GM18502 (cell line): ENCODE results near the gene UPK2.
A peak's percentile ranks its signal among the peaks of the same experiment; 100 is the strongest.
"Not testable (repeated sequence)": the region's sequence is repeated elsewhere in the genome, so short reads cannot be mapped to it uniquely, and the experiment has no call there.

Source experiments
- ATAC-seq: cut with Tn5 transposase; IDR thresholded peaks from one replicate; pipeline ENCODE4 v1.9.1; 2021; ENCODE audit warnings: mild to moderate bottlenecking; ENCODE audit not compliant: unreplicated experiment, poor library complexity

Gene UPK2

GRCh38 chr11:118980191-118980881, 24.2 kb downstream of the UPK2 start:
- ATAC-seq: no peak

GRCh38 chr11:118984337-118984736, 28.2 kb downstream of the UPK2 start:
- not testable (repeated sequence) for ATAC-seq

GRCh38 chr11:118984825-118985224, 28.7 kb downstream of the UPK2 start:
- no peak for ATAC-seq

DNA sequence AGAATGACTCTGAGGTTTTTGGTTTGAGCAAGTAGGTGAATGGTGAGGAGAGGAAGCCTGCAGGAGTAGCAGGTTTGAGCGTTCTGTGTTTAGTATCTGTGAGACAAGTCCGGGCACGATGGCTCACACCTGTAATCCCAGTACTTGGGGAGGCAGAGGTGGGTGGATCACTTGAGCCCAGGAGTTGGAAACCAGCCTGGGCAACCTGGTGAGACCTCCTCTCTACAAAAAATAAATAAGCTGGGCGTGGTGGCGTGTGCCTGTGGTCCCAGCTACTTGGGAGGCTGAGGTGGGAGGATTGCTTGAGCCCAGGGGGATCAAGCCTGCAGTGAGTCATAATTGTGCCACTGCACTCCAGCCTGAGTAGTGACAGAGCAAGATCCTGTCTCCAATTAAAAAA, 32.2 kb downstream of the UPK2 start:
- no peak for ATAC-seq

GRCh38 chr11:118991486-118992038, 35.5 kb downstream of the UPK2 start:
- not testable (repeated sequence) for ATAC-seq

GRCh38 chr11:118996926-118997626, 41.0 kb downstream of the UPK2 start:
- ATAC-seq: peak; percentile 38

GRCh38 chr11:118997627-118998387, 41.7 kb downstream of the UPK2 start, which contains the start of gene CENATAC:
Gene CENATAC, plus strand, starts transcription at chr11:118998138. Its CDS starts 60 bp downstream, at chr11:118998198.
- peak; percentile 89 for ATAC-seq

DNA sequence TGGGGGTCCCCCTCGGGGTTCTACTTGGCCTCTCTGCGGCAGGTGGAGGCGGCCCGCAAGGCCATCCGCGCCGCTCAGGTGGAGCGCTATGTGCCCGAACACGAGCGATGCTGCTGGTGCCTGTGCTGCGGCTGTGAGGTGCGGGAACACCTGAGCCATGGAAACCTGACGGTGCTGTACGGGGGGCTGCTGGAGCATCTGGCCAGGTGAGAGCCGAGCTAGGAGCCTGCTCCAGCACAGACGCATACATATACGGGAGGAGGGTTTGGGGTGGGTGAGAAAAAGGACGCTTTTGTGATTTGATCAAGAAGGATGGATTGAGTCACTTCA, 42.3 kb downstream of the UPK2 start:
- ATAC-seq: no peak

DNA sequence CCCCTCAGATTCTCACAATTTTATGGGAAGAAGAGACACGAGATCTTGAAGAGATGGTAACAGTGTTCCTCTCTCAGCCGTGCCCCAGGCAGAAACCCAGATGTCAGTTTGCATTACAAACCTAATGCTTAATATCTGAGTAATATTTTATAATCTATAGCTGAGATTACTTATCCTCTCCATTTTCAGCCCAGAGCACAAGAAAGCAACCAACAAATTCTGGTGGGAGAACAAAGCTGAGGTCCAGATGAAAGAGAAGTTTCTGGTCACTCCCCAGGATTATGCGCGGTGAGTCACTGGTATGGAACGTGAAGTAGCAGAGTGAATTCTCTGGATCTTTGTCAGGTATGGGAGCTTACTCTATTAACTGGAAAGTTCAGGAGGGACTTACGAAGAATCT, 42.7 kb downstream of the UPK2 start:
- ATAC-seq: no peak

GRCh38 chr11:119000906-119001305, 44.8 kb downstream of the UPK2 start:
- ATAC-seq: no peak

- no peak for ATAC-seq
Measured at GRCh38 chr11:119006656-119007055, 50.6 kb downstream of the UPK2 start.
